IPS DF 6.9 (cell line): ENCODE data around the gene SRSF2.

Experiments
- DNase-seq: peaks from one replicate; pipeline ENCODE4 v3.0.0-alpha.2; 2013; ENCODE audit warnings: low read depth, low spot score
- H3K27ac ChIP-seq: one replicate; pipeline ENCODE4 v1.5.1; 2013; ENCODE audit warnings: low read length, control low read depth
- H3K27me3 ChIP-seq: 2 replicates; pipeline ENCODE4 v1.6.1; 2013; ENCODE audit warnings: mild to moderate bottlenecking, low read length; ENCODE audit not compliant: control insufficient read depth, insufficient read depth
- H3K36me3 ChIP-seq: 2 replicates; pipeline ENCODE4 v1.6.1; 2013; ENCODE audit warnings: low read length; ENCODE audit not compliant: control insufficient read depth, insufficient read depth
- H3K4me1 ChIP-seq: 2 replicates; pipeline ENCODE4 v1.6.1; 2013; ENCODE audit warnings: low read length; ENCODE audit not compliant: control insufficient read depth, insufficient read depth
- H3K4me3 ChIP-seq: 2 replicates; pipeline ENCODE4 v1.5.1; 2013; ENCODE audit warnings: mild to moderate bottlenecking, low read length
- H3K9me3 ChIP-seq: 2 replicates; pipeline ENCODE4 v1.6.1; 2013; ENCODE audit warnings: low read length, inconsistent platforms; ENCODE audit not compliant: control insufficient read depth, insufficient read depth
- WGBS: extraction: QIAGEN DNeasy Blood & Tissue Kit; methylation state at CpG from one replicate; pipeline ENCODE4 v1.1.7; 2013; ENCODE audit warnings: mixed read lengths, missing lambda C conversion rate; ENCODE audit not compliant: insufficient read length, insufficient coverage; 5-methylcytosine and 5-hydroxymethylcytosine counted together

SRSF2 gene

GRCh38 chr17:76737082-76737675 is at the start of gene SRSF2:
Gene SRSF2 (minus strand): TSS chr17:76737331. CDS start chr17:76737160, 171 bp downstream.
- no peak within 1 kb of the TSS for H3K27ac ChIP-seq
- no peaks in the 10 kb centered on the region for H3K4me1 ChIP-seq
- DNase-seq = peak; percentile 94
- H3K9me3 ChIP-seq = no peaks in the 10 kb centered on the region
- H3K4me3 ChIP-seq = peak within 1 kb of the TSS; percentile 99
- no CpG with 5 or more reads among the region's 60 CpGs for WGBS
- peaks cover 18% of the 10 kb centered on the region for H3K36me3 ChIP-seq
- H3K27me3 ChIP-seq = no peaks in the 10 kb centered on the region

DNA sequence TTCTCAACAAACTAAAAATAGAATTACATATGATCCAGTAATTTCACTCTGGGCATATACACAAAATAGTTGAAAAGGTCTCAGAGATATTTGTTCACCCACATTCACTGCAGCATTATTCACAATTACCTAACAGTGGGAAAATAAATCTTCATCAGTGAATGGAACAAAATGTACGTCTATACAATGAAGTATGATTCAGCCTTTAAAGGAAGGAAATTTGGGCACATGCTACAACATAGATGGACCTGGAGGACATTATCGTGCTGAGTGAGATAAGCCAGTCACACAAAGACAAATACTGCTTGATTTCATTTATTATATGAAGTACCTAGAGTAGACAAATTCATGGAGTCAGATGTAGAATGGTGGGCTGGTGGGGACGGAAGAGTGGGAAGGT is 47.8 kb upstream of the SRSF2 start:
- no peak for DNase-seq
- H3K36me3 ChIP-seq = no peaks in the 10 kb centered on the region
- no peak overlapping the region for H3K4me3 ChIP-seq
- no peaks in the 10 kb centered on the region for H3K9me3 ChIP-seq
- no peak overlapping the region for H3K27ac ChIP-seq
- no CpG with 5 or more reads among the region's 3 CpGs for WGBS
- H3K27me3 ChIP-seq = no peaks in the 10 kb centered on the region
- no peaks in the 10 kb centered on the region for H3K4me1 ChIP-seq

DNA sequence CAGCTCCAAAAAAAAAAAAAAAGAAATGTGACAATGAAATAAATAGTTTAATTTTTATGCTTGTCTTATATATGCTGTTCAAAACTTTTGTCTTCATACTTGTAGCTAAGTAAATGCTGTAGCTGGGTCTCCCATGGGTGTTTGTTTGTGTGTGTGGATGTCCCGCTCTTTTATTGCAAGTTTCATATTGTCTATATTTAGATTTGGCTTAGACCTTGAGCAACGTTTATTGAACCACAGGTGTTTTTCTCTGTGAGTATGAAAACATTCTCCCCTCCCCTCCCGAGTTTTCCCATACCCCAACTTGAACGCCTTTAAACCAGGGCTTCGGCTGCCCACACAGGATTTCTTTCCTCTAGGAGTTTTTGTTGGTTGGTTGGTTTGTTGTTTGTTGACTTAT is 46.0 kb upstream of the SRSF2 start:
- Histone ChIP-seq H3K36me3 (no peaks in the 10 kb centered on the region), H3K27ac (no peak overlapping the region), H3K9me3 (no peaks in the 10 kb centered on the region), H3K4me1 (no peaks in the 10 kb centered on the region), H3K4me3 (no peak overlapping the region), H3K27me3 (no peaks in the 10 kb centered on the region)
- no peak for DNase-seq
- whole genome bisulfite sequencing = no CpG with 5 or more reads among the region's 5 CpGs

- WGBS = no CpG with 5 or more reads among the region's 12 CpGs
- H3K36me3 ChIP-seq = no peaks in the 10 kb centered on the region; the same call in 1 of the 2 replicates
- no peaks in the 10 kb centered on the region for H3K4me1 ChIP-seq
- DNase-seq = no peak
- no peaks in the 10 kb centered on the region for H3K27me3 ChIP-seq
- no peaks in the 10 kb centered on the region for H3K9me3 ChIP-seq
- H3K4me3 ChIP-seq = no peak overlapping the region
- H3K27ac ChIP-seq = no peak overlapping the region
These were observed 44.2 kb upstream of the SRSF2 start for GRCh38 chr17:76781056-76781982.

GRCh38 chr17:76775021-76775600 is 38.0 kb upstream of the SRSF2 start:
- WGBS = no CpG with 5 or more reads among the region's 10 CpGs
- DNase-seq = no peak
- Histone ChIP-seq H3K36me3 (no peaks in the 10 kb centered on the region; the same call in 1 of the 2 replicates), H3K27ac (no peak overlapping the region), H3K9me3 (no peaks in the 10 kb centered on the region), H3K4me1 (no peaks in the 10 kb centered on the region), H3K4me3 (no peak overlapping the region), H3K27me3 (no peaks in the 10 kb centered on the region)

DNA sequence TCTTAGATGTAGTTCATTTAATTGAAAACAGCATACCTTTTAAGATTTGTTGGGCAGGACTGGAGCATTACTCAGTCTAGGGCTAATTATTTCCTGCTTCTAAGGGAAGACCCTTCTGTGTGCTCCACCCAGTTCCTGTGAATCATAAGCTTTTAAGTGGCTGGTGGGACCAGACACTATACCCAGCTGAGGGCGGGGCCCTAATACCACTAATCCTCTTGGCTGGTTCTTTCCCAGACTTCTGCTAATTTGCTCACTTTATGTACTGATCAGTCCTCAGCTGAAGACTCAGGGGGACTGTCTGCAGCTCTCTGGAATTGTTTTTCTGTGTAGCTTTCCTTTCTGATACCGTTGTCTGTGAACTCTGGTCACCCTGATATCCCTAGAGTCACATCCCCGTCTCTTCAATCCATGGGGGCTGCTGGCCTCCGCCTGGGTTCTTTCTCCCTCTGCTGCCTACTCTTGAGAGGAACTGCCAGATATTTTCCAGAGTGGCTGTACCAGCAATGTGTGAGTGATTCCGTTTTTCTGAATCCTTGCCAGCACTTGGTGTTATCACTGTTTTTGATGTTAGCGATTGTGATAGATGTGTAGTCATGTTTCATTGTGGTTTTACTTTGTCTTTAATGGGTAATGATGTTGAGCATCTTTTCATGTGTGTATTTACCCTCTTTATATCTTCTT is 35.9 kb upstream of the SRSF2 start:
- H3K36me3 ChIP-seq = no peaks in the 10 kb centered on the region; the same call in 1 of the 2 replicates
- no peaks in the 10 kb centered on the region for H3K9me3 ChIP-seq
- no peaks in the 10 kb centered on the region for H3K27me3 ChIP-seq
- WGBS = no CpG with 5 or more reads among the region's 6 CpGs
- H3K4me1 ChIP-seq = no peaks in the 10 kb centered on the region
- H3K4me3 ChIP-seq = no peak overlapping the region
- no peak overlapping the region for H3K27ac ChIP-seq
- DNase-seq = no peak

- no peaks in the 10 kb centered on the region for H3K9me3 ChIP-seq
- no peak overlapping the region for H3K4me3 ChIP-seq
- no peaks in the 10 kb centered on the region for H3K27me3 ChIP-seq
- WGBS = no CpG with 5 or more reads among the region's 3 CpGs
- no peak overlapping the region for H3K27ac ChIP-seq
- H3K4me1 ChIP-seq = no peaks in the 10 kb centered on the region
- peaks cover 2% of the 10 kb centered on the region; the same call in 1 of the 2 replicates for H3K36me3 ChIP-seq
- no peak for DNase-seq
These were observed 21.4 kb upstream of the SRSF2 start for GRCh38 chr17:76758570-76758969.

DNA sequence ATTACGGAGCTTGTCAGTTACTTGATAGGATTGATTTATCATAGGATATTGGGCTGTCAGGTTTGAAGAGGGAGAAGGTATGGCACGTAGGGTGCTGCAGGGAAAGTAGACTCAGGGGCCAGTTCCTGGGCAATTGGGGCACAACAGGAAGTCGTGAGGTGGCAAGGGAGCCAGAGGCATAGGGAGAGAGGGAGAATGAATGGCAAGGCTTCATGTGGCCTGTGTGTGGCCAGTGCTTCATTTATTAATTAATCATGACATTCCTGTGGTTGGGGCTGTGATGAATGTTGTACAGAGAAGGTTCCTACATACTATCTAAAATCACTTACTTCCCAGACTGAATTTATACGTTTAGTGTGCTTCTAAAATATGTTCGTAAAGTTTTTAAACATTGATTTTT is 20.1 kb upstream of the SRSF2 start:
- peaks cover 2% of the 10 kb centered on the region; the same call in 1 of the 2 replicates for H3K36me3 ChIP-seq

GRCh38 chr17:76755285-76755684 is 18.2 kb upstream of the SRSF2 start:
- Histone ChIP-seq H3K27me3 (no peaks in the 10 kb centered on the region), H3K4me1 (no peaks in the 10 kb centered on the region), H3K4me3 (no peak overlapping the region), H3K9me3 (no peaks in the 10 kb centered on the region), H3K27ac (no peak overlapping the region), H3K36me3 (peaks cover 2% of the 10 kb centered on the region; the same call in 1 of the 2 replicates)
- no CpG with 5 or more reads among the region's 2 CpGs for WGBS
- DNase-seq = no peak

More for the DNA sequence above, 20.1 kb upstream of the SRSF2 start:
- no peak overlapping the region for H3K4me3 ChIP-seq
- H3K9me3 ChIP-seq = no peaks in the 10 kb centered on the region
- WGBS = no CpG with 5 or more reads among the region's 5 CpGs
- no peaks in the 10 kb centered on the region for H3K27me3 ChIP-seq
- no peak for DNase-seq
- H3K27ac ChIP-seq = no peak overlapping the region
- H3K4me1 ChIP-seq = no peaks in the 10 kb centered on the region
